HG02852 (cell line): ENCODE results near the gene SLX4IP.

Source experiments
- ATAC-seq: cut with Tn5 transposase; IDR thresholded peaks from one replicate; pipeline ENCODE4 v1.9.1; 2021; ENCODE audit warnings: mild to moderate bottlenecking, moderate library complexity; ENCODE audit not compliant: unreplicated experiment

Gene SLX4IP

DNA sequence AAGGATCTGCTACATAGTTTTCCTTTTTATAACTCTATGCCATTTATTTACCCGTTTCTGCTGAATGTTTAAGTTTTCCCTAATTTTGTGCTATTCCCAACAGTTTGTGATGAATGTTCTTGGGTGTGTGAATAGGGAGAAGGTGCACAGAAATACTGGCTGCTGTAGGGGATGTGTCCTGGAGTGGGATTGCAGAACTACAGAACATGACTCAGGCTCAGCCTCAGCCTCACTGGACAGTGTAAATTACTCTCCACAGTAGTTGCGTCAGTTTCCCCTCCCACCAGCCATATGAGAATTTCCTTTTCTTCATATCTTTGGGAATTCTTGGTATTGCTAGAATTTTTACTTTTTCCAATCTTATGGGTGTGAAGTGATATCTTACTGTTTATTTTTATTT, 57.0 kb downstream of the SLX4IP start:
- ATAC-seq = no peak

DNA sequence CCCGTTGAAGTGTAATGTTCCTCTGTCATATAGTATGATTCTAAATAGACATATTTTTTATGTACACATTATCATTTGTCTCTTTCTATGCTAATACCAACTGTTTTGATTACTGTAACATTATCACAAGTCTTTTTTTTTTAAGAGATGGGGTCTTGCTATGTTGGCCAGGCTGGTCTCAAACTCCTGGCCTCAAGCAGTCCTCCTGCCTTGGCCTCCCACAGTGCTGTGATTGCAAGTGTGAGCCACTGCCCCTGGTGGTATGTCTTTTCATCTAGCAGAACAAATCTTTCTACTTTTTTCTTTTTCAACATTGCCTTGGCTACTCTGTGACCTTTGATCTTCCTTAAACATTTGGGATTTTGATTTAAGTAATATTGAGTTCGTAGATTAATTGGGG, 57.7 kb downstream of the SLX4IP start:
- ATAC-seq = no peak

DNA sequence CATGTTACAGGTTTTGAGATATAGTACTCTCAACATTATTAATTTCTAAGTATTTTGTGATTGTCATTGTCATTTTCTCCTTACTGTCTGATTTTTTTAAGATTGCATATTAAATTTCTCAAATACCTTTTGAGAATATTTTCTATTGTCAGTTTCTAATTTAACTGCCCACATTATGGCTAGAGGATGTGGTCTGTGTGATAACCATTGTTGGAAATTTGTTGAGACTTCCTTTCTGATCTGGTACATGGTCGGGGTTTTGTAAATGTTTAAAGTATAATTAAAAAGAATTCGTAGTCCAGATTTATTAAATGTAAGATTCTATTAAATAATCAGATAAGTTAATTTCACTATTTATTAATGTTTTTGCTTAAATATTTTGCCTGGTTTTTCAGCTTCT, 60.1 kb downstream of the SLX4IP start:
- no peak for ATAC-seq

GRCh38 chr20:10496465-10496864, 61.4 kb downstream of the SLX4IP start:
- ATAC-seq = no peak

DNA sequence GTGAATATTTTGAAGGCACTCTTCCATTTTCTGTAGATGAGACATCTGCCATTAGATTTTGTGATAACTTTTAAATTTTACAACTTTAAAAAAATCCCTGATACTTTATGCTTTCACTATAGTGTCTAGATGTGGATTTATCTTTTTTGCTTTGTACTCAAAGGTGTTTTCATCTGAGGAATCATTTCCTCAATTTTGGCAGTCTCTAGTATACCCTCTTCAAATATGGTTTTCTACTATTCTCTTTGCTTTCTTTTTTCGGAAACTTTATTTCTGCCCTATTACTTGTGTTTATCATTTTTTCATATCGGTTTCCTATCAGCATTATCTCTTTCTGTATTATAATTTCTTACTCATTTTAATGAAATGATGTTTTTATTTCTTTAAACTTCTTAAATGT, 62.2 kb downstream of the SLX4IP start:
- ATAC-seq = no peak

DNA sequence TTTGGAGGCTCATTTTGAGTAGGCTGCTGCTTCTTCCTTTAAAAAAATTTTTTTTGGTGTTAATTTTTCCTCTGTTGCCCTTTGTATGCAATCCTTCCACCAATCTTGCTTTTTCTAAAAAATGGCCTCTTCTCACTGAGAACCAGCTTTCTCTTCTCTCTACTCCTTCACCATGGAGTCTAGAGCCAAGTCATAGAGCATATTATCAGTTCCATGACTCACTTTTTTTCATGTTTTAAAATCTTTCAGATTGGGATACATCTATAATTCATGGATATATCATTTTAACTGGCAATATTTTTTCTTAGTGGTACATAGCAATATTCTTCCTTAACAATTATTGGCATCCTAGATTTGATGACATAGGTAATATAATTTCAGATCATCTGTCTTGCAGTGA, 62.7 kb downstream of the SLX4IP start:
- ATAC-seq = no peak

DNA sequence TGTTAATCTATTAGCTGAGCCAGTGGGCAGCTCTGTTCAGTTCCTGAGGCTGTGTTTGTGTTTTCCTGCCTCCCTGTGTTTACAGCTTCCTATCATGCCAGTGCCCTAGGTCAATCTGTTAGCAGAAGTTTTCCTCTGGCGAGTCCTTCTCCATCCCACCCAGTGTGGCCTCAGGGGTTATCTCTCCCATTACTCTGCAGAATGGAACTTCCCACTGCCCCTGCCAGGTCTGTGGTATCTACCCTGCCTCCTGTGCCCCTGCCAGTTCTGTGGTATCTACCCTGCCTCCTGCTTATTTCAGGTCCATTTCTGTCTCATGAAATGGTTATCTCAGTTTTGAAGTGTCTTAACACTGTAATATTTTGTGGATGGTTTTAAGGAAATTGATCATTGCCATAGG, 63.1 kb downstream of the SLX4IP start:
- ATAC-seq = no peak

GRCh38 chr20:10501402-10501801, 66.3 kb downstream of the SLX4IP start:
- no peak for ATAC-seq

DNA sequence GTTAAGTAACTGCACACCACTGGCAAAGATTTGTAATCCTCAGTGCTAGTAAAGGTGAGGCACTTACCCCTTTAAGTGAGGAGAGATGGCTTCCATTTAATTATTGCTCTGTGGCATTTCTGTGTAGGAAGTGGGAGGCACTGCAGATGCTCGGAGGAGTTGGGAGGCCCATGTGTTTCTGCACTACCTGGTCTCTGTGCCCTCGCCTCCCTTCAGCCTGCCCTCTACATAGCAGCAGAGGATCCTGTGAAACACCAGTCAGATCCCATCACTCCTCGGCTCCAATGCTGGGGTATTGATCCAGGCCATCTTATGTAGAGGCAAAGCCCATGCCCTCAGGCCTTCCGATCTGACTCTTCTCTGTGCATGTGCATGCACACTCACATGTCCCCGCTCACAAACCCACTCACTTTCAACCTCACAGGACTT, 67.0 kb downstream of the SLX4IP start:
- no peak for ATAC-seq

- no peak for ATAC-seq
Measured at GRCh38 chr20:10504608-10504993, 69.5 kb downstream of the SLX4IP start.

DNA sequence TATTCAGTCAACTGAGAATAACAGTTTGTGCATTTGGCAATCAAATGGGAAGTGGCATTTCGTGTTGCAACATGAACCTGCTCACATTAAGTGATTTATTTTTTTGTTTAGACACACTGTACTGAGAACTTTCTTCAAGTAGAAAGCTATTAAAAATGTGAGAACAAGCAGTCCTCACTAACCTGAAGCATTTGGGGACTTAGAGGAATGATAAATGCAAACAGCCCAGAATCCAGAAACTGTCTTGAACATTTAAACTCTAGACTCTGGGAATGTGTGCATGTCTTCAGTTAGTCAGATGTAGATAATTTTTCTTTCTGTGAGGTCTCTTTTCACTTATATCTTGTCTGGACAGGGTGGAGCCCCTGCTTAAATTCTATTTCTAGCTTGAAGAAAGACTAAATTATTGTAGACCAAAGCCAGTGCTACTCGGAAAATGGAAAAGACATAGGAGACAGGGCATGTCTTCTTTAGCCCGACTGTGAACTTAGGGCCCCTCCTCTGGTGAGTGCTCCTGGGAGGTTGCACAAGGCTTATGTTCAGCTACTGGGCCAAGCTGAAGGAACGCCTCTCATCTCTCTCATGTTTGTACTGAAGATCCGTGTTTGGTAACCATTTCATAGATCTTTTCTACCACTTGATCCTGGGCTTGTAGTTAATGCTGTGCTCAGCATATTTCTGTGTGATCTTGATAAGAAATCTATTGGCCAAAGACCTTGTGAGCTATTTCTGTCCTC, 70.1 kb downstream of the SLX4IP start:
- no peak for ATAC-seq

DNA sequence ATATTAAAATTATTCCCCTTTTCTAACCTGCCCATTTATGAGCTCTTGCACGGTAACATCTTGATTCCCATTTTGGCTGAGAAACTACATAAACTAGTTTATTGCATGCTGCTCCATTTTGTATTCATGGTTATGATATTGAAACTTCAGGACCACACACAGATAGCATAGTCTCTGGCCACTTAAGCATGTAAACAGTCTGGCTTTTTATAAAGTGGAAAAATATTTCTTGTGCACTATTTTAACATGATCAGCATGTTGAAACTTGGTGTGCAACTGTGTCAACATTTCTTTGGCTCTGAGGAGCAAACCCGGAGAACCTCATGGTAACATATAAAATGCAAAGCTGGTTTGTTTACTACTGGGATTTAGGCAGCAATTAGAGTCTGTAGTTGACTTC, 70.7 kb downstream of the SLX4IP start:
- no peak for ATAC-seq

GRCh38 chr20:10507052-10507451, 71.9 kb downstream of the SLX4IP start:
- ATAC-seq = no peak

- no peak for ATAC-seq
Measured at GRCh38 chr20:10508060-10508459, 73.0 kb downstream of the SLX4IP start.

GRCh38 chr20:10508468-10509251, 73.6 kb downstream of the SLX4IP start:
- no peak for ATAC-seq

GRCh38 chr20:10509376-10509775, 74.3 kb downstream of the SLX4IP start:
- no peak for ATAC-seq

- ATAC-seq = no peak
Measured at GRCh38 chr20:10510216-10510615, 75.1 kb downstream of the SLX4IP start.

GRCh38 chr20:10511170-10511508, 76.0 kb downstream of the SLX4IP start:
- ATAC-seq = peak; percentile 5

DNA sequence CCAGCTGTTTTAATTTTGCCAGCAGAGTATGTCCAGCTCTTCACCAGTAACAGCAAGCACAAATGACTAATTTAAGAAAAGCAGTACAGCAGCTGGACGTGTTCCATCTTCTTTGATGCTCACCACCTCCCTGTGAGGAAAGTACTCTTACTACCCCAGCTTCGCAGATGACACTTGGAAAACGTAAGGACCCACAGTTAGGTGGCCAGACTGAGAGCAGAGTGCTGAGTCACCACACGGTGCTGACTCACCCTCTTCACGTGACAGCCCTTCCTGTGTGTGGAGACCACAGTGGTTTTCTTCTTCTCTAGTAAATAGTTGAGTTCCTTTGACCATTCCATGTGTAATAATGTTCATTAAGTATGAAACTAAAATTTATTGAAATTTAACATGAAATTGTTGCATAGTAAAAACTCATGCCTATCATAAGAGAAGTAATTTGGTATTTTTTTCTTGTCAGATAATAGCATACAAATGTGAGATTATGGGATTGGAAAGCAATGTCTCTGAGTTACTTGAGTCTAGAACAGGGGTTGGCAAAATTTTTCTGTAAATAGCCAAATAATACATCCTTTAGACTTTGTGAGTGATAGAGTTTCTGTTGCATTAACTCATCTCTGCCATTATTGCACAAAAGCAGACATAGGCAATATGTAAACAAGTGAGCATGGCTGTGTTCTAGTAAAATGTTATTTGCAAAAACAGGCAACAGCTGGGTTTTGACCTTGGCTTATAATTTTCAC, 76.6 kb downstream of the SLX4IP start:
- ATAC-seq = peak; percentile 98

DNA sequence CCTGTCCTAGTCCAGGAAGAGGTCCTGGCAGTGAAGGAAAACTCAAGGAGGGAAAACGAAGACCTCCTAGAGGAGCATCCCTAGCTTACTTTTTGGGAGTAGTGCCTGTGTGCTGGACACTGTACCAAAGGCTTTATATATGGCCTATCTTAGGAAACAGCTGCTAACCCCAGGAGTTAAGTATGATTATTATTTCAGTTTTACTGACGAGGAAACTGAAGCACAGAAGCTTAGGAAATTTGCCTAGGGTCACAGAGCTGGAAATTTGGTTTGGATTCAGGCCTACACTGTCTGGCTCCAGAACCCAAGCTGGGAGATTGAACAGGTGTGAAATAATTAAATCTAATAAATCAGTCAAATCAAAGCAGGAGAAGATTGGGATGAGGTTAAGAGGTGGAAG, 78.0 kb downstream of the SLX4IP start:
- no peak for ATAC-seq

GRCh38 chr20:10513931-10514575, 78.9 kb downstream of the SLX4IP start:
- no peak for ATAC-seq
